Activated CD8-positive, alpha-beta memory T cell treated with anti-CD3 and anti-CD28 coated beads for 1 hour (primary cell): Measurements from ENCODE around the gene KCNN2.
"Not testable (repeated sequence)": the region's sequence is repeated elsewhere in the genome, so short reads cannot be mapped to it uniquely, and the experiment has no call there.

Source experiments
- DNase-seq, 2 donors: peaks; one replicate each; pipeline ENCODE4 v3.0.0-alpha.2; 2020; ENCODE audit warnings: low read depth in 1 of 2; ENCODE audit errors: extremely low read depth in 1 of 2

The KCNN2 gene

GRCh38 chr5:114418176-114419066 lies 56.6 kb downstream of the KCNN2 start:
- no peak for DNase-seq

GRCh38 chr5:114419067-114419388 lies 57.2 kb downstream of the KCNN2 start:
- no peak for DNase-seq

GRCh38 chr5:114419959-114420358 lies 58.1 kb downstream of the KCNN2 start:
- DNase-seq = no peak

GRCh38 chr5:114427204-114427603 lies 65.3 kb downstream of the KCNN2 start:
- no peak for DNase-seq

- DNase-seq = no peak
Observed at GRCh38 chr5:114430532-114430931, 68.7 kb downstream of the KCNN2 start.

- not testable (repeated sequence) for DNase-seq
Observed at GRCh38 chr5:114432684-114433083, 70.8 kb downstream of the KCNN2 start.

GRCh38 chr5:114434396-114435219 lies 72.7 kb downstream of the KCNN2 start:
- no peak for DNase-seq

- DNase-seq = no peak
Observed at GRCh38 chr5:114435220-114435481, 73.3 kb downstream of the KCNN2 start.

GRCh38 chr5:114435885-114436299 lies 74.0 kb downstream of the KCNN2 start:
- DNase-seq = no peak

- no peak for DNase-seq
Observed at GRCh38 chr5:114437936-114438335, 76.1 kb downstream of the KCNN2 start.

- no peak for DNase-seq
Observed at GRCh38 chr5:114438471-114438870, 76.6 kb downstream of the KCNN2 start.

- no peak for DNase-seq
Observed at GRCh38 chr5:114447084-114447773, 85.4 kb downstream of the KCNN2 start.

- DNase-seq = no peak
Observed at GRCh38 chr5:114448481-114448880, 86.6 kb downstream of the KCNN2 start.

GRCh38 chr5:114449860-114450421 lies 88.1 kb downstream of the KCNN2 start:
- DNase-seq = peak in 1 of 2 donors; percentile 3

GRCh38 chr5:114450437-114450836 lies 88.6 kb downstream of the KCNN2 start:
- no peak for DNase-seq

- DNase-seq = no peak
Observed at GRCh38 chr5:114458726-114459125, 96.9 kb downstream of the KCNN2 start.

GRCh38 chr5:114467171-114467570 lies 105.3 kb downstream of the KCNN2 start:
- no peak for DNase-seq

- DNase-seq = no peak
Observed at GRCh38 chr5:114467729-114468128, 105.9 kb downstream of the KCNN2 start.

- DNase-seq = no peak
Observed at GRCh38 chr5:114469372-114469771, 107.5 kb downstream of the KCNN2 start.

- no peak for DNase-seq
Observed at GRCh38 chr5:114471529-114471928, 109.7 kb downstream of the KCNN2 start.

- no peak for DNase-seq
Observed at GRCh38 chr5:114473541-114473940, 111.7 kb downstream of the KCNN2 start.
